ENCODE data around the gene TMA7B.
A peak's percentile ranks its signal among the peaks of the same experiment; 100 is the strongest.

Gene TMA7B

DNA sequence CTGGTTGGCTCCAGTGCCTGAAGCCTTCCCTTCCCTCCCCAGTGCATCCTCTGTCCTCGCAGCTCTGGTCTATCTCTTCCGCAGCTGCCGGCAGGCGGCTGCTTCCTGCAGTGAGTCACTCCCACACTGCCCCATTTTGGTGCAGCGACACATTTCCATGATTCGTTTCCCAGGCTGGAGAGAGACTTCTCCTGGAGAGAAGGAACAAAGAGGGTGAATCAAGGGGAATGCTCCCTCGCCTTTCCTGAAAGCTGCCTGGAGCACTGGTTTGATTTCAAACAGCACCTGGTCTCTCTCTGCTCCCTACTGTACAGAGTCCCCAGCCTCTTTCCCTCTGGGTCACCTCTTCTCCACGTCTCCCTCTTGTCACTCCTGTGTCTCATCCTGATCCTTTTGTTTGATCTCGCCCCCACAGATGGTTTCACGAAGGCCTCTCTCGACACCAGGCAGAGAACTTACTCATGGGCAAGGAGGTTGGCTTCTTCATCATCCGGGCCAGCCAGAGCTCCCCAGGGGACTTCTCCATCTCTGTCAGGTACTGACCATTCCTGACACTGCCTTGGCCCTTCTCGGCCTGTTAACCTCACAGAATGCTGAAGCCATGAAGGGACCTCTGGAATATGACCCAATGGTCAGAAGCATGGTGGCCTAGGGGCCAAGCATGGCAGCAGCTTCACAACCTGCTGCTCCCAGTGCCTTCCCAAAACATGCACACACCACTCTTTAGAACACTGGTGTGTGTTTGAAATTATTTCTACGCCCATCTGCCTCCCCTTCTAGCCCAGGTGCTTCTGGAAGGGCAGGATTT is at the start of gene TMA7B:
TSS of gene TMA7B (plus strand) at position 758 of the 808 bp plus-strand sequence. CDS start 3,978 bp downstream, outside the sequence.
- in situ Hi-C loops (cut with HindIII; ENCODE audit: low pct_ligation_motif_present, low pct_unique_long_range_greater_than_20kb, low sequenced_read_pairs), result no loop called here
- peak; percentile 28 for DNase-seq

DNA sequence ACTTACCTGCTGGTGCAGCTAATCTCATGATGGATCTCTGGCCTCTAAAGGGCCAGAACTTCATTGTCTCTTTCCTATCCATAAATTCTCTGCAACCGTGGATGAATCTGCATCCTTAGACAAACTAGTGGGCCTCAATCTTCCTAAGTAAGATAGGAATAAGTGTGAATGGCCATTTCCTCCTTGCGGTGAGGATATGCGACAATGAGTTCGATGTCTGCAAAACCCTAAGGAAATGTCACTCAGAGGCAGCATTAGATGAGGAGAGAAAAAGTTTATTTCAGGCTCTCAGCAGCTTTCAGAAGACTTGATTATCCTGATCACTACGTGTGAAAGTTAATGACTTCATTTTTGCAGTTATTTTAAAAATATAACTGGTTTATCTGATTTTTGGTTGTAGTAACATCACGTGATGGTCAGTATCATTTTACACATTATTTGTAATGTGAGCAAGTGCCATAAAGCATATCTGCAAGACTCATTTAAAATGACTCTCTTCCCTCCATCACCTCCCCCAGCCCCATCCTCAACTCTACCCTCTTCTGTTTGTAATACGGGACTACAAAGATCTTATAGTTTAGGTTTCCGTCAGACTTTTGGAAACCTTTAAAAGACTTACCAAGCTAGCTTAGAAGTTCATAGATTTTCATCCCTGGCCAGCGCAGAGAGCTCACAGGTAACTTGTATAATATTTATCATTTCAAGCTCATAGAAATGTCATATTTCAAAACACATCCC is 49.2 kb upstream of the TMA7B start:
- DNase-seq, result no peak
- in situ Hi-C loops (cut with HindIII; ENCODE audit: low pct_ligation_motif_present, low pct_unique_long_range_greater_than_20kb, low sequenced_read_pairs), result no loop called here

DNA sequence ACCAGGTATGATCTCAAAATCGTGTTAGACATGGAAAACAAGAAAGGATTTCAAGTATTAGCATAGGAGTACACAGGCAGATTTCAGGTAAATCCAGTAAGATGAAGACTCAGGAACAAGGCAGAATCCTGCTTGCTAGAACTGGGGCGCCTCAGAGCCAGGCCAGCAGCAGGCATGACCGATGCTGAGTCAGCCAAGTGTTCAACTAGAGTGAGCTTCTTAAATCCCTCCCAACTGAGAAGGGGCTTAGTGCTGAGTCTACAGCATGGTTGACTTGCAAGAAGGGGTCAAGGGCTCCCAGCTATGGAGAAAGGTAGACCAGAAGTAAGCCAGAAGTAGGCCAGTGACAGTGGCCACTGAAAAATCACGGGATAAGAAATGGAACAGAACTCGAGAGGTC is 46.9 kb upstream of the TMA7B start:
- in situ Hi-C loops (cut with HindIII; ENCODE audit: low pct_ligation_motif_present, low pct_unique_long_range_greater_than_20kb, low sequenced_read_pairs), result no loop called here
- DNase-seq, result no peak

DNA sequence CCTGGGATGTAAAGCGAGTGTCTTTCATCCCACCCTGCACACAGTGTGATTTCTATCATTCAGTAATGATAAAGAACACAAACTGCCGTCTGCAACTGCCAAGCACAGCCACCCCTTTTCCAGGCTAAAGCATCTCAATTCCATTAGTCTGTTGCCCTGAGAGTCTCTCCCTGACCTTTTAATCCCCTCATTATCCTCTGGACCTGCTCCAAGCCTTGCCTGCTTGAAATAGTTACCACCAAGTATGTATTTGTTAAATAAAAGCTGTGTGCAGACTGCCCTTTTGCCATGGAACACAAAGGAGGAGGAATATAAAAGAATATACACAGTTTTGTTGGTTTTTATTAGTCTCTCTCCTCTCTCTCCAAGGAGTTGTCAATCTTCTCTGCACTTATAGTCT is 46.3 kb upstream of the TMA7B start:
- in situ Hi-C loops (cut with HindIII; ENCODE audit: low pct_ligation_motif_present, low pct_unique_long_range_greater_than_20kb, low sequenced_read_pairs), result no loop called here
- no peak for DNase-seq

DNA sequence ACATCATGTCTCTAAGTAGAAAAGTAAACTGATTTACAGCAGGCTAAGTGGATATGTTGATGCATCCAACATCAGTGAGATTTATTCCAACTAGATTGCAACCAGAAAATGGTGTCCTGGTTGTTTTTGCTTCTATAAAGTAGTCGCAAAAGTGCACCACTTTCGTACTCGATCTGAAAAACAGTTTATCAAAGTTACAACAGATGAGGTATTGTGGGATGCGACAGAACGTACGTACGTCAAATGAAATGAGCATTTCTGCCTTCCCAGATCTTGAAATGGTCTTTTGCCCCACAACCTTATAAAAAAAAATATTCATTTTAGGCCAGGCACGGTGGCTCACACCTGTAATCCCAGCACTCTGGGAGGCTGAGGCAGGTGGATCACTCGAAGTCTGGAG is 45.6 kb upstream of the TMA7B start:
- in situ Hi-C loops (cut with HindIII; ENCODE audit: low pct_ligation_motif_present, low pct_unique_long_range_greater_than_20kb, low sequenced_read_pairs), result no loop called here

DNA sequence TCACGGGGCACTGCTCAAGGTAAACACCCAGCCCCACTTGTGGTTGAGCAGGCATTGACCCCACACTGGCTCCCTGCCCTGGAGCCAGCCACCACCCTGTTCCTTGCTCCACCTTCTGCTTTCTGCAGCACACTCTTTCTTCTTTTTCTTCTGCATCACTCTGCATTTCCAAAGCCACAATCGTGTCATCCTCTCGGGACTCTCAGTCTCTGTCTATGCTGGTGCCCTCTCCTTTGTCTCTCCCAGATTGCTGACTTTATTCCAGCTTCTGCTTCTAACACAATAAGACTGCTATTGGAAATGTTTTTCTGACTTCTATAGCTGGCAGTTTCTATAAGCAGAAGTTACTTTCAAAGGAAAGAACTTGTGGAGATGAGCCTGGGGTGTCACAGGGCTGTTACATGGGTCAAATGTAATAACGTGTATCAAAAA is 44.9 kb upstream of the TMA7B start:
- in situ Hi-C loops (cut with HindIII; ENCODE audit: low pct_ligation_motif_present, low pct_unique_long_range_greater_than_20kb, low sequenced_read_pairs), result no loop called here

More for the DNA sequence above, 45.6 kb upstream of the TMA7B start:
- DNase-seq, result no peak

DNA sequence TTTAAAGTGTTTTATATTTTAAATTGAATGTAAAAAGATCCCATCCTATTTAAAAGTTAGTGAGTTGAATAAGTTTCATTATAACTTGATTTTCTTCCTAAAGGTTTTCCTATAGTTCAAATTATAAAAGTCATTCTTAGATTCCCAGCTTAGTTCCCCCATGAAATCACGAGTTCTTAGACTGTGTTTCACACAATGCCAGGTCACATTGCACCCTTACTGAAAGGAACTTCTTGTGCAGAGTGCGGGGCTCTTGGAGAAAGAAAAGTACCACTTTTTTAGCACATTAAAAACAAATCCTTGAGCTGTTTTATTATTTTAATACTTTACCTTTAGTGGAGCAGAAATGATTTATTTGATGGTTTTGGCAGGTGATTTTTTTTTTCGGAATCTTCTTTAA is 43.7 kb upstream of the TMA7B start:
- in situ Hi-C loops (cut with HindIII; ENCODE audit: low pct_ligation_motif_present, low pct_unique_long_range_greater_than_20kb, low sequenced_read_pairs), result no loop called here
- DNase-seq, result no peak

More for the DNA sequence above, 44.9 kb upstream of the TMA7B start:
- DNase-seq, result no peak

DNA sequence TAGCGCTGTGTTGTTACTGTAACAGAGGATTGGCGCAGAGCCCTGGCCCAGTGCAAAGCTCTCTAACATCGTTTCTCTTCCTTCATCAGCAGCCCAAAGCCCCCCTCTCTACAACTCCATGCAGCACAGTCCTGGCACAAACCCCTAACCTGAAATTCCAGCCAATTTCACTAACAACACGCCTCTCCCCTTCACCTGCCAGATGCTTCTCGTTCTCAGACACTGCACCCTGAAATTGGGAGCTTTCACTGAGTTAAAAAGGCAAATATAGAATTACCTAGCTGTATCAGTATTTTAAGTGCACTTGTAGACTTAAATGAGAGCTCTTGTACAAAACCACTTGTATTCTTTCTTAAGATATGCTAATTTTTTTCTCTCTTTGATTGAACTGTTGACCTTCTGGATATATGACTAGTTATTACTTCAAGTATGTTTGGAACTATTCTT is 43.0 kb upstream of the TMA7B start:
- DNase-seq, result no peak
- in situ Hi-C loops (cut with HindIII; ENCODE audit: low pct_ligation_motif_present, low pct_unique_long_range_greater_than_20kb, low sequenced_read_pairs), result no loop called here

DNA sequence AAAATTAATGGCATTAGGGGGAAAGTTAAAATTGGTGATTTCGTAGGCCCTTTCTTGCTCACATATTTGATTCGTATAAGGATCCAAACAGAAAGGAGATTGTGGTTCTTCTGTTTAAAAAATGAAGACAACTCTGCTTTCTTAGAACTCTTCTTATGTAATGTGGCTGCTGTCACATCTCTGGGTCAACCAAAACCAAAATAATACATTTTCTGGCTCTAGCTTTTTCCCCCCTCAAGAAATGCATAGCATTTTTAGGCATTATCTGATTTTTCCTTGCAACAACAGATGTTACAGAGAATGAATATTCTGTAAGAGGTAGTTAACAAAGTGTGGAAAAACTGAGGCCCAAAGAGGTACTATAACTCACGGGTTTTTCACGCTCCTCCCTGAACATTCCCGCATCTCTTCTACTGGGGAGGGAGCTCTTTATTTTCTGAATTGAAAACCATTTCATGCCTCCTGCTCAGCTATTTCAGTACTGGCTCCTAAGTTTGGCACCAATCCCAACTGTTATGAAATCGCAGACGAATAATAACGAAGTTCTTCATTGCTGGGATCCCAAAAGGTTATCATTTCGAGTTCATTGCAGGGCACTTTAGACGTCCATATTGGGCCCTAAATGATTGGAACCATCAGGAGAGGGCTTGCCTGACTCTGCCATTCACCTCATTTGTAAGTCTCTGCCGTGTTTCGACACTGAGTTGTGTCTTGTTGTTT is 42.3 kb upstream of the TMA7B start:
- DNase-seq, result no peak
- in situ Hi-C loops (cut with HindIII; ENCODE audit: low pct_ligation_motif_present, low pct_unique_long_range_greater_than_20kb, low sequenced_read_pairs), result no loop called here

DNA sequence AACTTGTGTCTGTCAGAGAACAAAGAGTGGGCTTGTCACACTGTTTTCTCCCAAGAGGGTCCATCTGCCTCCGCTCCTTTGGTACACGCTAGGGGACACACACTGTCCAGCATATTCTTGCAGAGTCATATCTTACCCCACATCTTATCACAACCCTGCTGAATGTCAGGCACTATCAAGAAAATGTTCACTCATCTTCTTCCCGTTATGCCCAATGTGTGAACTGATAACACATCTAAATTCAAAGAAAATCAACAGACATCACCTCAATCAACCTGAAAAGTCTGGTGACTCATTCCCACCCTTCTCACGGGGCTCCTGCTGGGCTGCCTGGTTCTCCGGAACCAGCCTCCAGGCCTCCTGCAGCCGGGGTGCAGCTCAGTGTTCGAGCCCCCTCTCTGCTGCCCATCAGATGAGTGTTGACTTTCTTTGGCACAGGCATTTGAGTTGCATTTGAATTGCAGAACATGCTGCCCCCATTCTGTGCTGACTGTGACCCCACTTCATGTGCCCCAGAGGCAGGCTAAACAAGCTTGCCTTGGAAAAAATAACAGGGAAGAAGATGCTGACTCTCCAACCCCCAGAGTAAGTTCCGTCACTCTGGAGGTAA is 40.0 kb upstream of the TMA7B start:
- in situ Hi-C loops (cut with HindIII; ENCODE audit: low pct_ligation_motif_present, low pct_unique_long_range_greater_than_20kb, low sequenced_read_pairs), result no loop called here
- DNase-seq, result no peak

DNA sequence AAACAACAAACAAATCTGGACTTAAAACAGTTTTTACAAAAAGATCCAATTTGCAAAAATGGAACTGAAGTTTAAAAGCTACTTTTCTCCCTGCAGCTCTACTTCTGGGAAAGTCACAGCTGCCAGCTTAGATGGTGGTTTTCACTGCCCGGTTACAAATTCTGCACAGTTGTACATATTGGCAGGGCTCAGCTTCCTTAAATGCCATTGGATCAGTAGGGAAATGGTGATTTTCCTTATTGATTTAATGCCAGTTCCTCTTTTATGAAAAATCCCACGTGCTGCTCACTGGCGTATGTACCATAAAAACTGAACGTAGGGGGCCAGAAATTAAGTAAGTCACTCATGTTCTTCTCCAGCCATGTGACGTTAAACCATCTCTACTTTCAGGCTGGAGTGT is 36.5 kb upstream of the TMA7B start:
- no peak for DNase-seq
- in situ Hi-C loops (cut with HindIII; ENCODE audit: low pct_ligation_motif_present, low pct_unique_long_range_greater_than_20kb, low sequenced_read_pairs), result no loop called here

DNA sequence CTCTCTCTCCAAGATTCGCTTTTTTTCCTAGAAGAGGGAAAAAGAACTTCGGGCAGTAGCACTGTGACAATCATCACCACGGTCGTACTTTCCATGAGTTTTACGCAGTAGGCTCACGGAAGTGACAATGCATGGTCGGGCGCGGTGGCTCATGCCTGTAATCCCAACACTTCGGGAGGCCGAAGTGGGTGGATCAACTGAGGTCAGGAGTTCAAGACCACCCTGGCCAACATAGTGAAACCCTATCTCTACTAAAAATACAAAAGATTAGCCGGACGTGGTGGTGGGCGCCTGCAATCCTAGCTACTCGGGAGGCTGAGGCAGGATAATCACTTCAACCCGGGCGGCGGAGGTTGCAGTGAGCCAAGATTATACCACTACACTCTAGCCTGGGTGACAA is 35.9 kb upstream of the TMA7B start:
- DNase-seq, result no peak

DNA sequence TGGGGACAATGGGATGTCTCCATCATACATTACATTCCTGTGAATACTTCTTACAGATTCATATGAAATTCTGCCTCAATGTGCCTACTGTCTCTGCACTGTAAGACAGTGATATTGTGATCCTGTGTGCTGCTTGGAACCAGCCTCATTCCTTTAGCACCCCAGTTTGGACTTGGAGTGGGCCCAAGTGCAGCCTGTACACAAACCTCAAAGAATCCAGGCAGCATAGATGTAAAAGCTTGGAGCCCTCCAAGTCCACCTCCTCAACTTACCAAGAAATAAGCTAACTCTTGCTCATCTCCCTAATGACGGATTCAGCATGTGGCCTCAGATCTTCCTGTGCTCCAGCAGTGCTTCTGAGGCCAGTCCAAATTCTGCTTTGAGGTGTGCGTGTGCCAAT is 34.9 kb upstream of the TMA7B start:
- in situ Hi-C loops (cut with HindIII; ENCODE audit: low pct_ligation_motif_present, low pct_unique_long_range_greater_than_20kb, low sequenced_read_pairs), result no loop called here
- no peak for DNase-seq

More for the DNA sequence above, 35.9 kb upstream of the TMA7B start:
- in situ Hi-C loops (cut with HindIII; ENCODE audit: low pct_ligation_motif_present, low pct_unique_long_range_greater_than_20kb, low sequenced_read_pairs), result no loop called here

DNA sequence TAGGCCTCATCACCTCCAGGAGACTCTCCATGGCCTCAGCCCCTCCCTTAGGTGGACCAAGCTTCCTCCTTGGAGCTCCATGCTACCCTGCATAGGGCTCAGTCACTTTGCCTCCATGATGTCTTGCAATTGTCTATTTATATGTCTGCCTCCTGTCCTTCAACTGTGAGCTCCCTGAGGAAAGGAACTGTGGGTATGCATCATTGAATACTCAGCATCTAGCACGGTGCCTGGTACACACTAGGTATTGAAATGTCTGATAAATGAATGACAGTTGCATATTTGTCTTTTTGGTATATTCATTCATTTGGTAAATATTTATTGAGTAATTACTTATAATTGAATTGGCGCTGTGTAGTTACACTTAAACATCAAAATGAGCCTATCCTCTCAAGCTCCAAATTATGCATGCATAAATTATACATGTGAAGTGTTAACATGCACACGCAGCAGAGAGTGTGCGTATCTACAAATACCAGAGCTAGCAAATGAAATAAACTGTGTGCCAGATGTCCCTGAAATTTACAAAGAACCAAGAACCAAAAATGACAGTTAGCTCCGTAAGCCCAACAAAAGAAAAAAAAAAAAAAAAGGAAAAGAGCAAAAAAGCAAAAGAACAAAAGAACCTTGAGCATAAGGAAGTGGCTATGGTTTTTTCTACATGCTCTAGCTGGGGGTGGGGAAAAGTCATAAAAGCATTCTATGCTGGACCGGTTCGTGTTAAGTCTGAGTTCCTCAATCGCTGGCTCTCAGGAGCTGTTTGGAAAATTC is 34.1 kb upstream of the TMA7B start:
- in situ Hi-C loops (cut with HindIII; ENCODE audit: low pct_ligation_motif_present, low pct_unique_long_range_greater_than_20kb, low sequenced_read_pairs), result no loop called here
- no peak for DNase-seq

DNA sequence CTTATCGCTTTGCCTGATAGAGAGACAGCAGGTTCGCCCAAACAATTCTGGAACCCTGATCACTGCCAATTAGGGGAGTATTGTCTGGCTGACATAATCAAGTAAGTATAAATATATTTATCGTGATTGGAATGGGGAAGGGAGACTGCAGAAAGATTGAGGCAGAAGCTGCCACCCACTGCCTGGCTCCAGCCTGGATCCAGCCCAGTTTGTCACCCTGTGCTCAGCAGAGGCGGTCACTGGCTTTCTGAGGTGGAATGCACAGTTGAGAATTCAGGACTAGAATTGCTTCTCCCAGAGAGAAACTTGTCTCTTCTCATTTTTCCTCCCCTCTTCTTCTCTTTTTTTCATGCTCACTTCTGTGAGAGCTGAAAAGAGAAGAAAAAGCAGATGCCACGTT is 33.4 kb upstream of the TMA7B start:
- in situ Hi-C loops (cut with HindIII; ENCODE audit: low pct_ligation_motif_present, low pct_unique_long_range_greater_than_20kb, low sequenced_read_pairs), result no loop called here
- no peak for DNase-seq

DNA sequence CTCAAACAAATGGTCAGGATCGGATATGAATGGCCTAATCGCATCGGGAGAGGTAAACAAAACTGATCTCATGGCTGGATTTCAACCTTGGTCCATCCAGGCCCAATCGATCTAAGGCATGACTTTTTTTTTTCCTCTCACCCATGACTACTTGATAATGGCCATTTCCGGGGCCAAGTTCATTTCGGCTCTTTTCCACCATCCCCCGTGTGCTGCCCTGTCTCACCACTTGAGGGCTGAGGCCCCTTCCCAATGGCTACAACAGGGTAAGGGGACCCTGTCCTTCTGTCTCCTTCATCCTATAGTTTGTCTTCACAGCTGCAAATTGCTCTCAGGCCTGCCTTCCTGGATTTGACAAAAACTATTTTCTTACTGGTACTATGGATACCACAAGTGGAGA is 32.7 kb upstream of the TMA7B start:
- in situ Hi-C loops (cut with HindIII; ENCODE audit: low pct_ligation_motif_present, low pct_unique_long_range_greater_than_20kb, low sequenced_read_pairs), result no loop called here
- no peak for DNase-seq

DNA sequence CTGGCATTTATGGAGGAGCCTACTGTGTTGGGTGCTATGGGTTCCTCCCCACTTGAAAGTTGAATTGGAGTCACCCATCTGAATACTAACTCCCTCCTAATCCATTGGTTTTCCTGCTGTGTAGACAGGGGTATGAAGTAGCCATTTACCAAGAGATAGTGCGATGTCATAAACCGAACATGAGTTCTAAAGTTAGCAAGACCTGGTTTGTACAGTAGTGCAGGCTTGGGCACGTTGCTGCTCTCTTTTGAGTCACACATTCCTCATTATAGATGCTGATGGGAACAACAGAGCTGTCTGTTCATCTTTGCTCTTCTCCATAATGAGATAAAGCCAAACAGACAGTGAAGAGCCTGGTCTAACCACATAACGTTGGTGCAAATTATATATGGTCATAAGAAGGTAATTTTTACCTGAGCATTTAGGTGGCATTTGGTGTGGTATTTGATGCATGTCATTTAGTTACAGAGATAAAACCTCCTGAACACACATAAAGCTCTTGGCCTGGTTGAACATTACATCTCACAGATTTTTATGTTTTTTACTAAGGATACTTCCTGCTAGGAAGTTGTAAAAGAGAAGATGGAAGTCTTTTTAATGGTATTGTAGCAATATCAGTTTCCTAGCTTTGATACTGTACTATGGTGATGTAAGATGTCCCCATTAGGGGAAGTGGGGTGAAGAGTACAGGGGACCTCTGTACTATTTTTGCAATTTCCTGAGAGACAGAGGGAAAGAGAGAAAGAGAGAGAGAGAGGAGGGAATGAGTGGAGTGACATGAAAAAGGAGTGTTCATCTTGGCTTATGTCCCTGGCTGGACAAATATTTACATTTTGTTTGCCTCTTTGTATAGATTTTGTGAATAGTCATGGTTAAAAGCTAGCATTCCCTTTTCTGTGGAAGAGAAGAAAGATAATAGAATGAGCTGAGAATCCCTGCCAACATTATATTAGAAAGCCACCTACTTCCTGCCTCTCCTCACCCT is 31.4 kb upstream of the TMA7B start:
- DNase-seq, result no peak
- in situ Hi-C loops (cut with HindIII; ENCODE audit: low pct_ligation_motif_present, low pct_unique_long_range_greater_than_20kb, low sequenced_read_pairs), result no loop called here

Measured in ACHN (cell line).